NCI-H2107 treated with DMSO at 0.1 percent for 48 hours (cell line): Measurements from ENCODE around the gene RBM19.

Experiments used
- DNase-seq: peaks from one replicate; lab custom pipeline; 2025; ENCODE audit not compliant: unreplicated experiment; lab: John Stamatoyannopoulos, UW

Gene RBM19

GRCh38 chr12:113988976-113989375 lies 22.9 kb upstream of the RBM19 start:
- DNase-seq: no peak

- DNase-seq: no peak
Observed at GRCh38 chr12:113988064-113988451, 21.9 kb upstream of the RBM19 start.

DNA sequence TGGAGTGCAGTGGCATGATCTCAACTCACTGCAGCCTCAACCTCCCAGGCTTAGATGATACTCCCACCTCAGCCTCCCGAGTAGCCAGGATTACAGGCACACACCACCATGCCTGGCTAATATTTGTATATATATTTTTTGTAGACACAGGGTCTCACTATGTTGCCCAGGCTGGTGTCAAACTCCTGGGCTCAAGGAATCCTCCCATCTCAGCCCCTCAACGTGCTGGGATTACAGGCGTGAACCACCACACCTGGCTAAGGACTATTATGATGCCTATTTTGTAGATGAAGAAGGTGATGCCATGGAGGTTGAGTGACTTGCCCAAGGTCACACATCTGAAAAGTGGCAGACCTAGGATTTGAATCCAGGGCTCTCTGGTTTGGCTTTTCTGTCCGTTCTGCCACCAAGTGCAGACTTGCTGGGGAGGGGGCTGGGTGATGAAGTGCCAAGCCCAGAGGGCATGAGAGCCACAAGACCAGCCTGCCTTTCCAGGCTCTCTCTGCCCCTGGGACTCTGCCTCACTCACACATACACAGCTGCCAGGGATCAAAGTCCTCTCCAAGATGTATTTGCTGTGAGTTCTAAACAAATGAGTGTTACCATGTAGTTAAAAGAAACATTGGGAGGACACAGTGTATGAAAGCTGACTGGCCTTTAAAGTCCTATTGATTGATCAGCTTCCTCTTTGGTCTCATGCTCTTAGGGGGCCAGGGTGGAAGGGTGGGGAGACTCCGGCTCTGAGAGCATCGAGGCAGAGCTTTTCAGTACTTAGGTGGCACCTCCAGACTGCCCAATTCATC lies 21.3 kb upstream of the RBM19 start:
- no peak for DNase-seq

GRCh38 chr12:113984464-113984863 lies 18.3 kb upstream of the RBM19 start:
- no peak for DNase-seq

DNA sequence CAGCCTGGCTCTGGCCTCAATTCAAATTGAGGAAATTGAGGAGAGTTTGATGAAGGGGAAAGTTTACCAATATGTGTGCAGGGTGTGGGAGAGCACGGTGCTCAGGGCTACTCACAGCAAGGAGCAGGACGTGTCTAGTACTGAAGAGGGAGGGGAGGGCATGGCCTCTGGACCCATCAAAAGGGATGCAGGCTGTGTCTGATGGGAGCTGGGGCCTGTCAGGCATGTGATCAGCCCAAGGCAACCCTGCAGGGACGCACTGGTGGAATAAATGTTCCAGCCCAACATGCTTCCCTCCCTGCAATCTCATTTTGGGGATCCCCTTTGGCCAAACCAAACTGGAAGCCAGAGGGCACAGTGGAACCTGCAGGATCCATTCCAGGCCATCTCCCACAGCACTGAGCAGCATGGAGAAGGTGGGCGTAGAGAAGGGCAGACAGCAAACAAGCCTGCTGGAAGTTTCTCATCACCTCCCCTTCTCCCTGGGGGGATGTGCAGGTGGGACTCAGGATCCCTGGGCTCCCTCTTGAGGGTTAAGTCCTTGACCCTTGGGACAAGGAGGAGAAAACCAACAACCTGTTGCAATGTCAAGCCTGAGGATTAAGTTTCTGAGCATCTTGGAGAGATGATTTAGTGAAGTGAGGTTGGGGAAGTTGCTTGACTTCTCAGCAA lies 17.8 kb upstream of the RBM19 start:
- DNase-seq: no peak

GRCh38 chr12:113983265-113983664 lies 17.1 kb upstream of the RBM19 start:
- no peak for DNase-seq

- no peak for DNase-seq
Observed at GRCh38 chr12:113981876-113982275, 15.8 kb upstream of the RBM19 start.

DNA sequence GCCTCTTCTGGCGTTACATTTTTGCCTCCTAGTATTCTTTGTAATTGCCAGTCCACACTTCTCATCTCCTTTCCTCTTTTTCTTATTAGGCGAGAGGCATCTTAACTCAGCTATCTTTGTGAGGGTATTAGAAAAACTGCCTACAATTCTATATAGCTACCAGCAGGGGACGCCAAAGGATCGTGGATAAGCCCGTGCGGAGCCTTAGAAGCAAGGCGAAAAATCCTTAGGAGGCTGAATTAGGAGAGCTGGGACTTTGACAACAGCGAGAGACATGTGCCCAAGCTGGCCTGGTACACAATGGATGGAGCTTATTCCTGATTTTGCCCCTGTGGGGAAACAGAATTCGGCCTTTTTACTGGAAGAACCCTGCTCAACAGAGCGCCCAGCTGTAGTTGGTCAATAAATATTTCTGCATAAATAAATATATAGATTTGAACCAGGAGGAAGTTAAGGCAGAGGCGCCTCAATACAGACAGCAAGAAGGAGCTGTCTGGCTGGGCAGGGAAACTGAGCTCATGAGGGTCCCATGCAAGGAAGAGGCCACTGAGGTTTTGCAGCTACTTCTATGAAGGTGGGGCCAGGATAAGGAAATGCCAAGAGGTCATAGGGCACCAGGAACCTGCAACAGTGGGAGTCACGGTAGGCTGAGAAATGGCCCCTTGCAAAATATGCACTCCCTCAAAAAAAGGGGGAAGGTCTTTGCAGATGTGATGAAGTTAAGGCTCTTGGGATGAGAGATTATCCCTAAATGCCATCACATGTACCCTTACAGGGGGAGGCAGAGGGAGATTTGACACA lies 14.6 kb upstream of the RBM19 start:
- peak; percentile 85 for DNase-seq

- no peak for DNase-seq
Observed at GRCh38 chr12:113980054-113980453, 13.9 kb upstream of the RBM19 start.

DNA sequence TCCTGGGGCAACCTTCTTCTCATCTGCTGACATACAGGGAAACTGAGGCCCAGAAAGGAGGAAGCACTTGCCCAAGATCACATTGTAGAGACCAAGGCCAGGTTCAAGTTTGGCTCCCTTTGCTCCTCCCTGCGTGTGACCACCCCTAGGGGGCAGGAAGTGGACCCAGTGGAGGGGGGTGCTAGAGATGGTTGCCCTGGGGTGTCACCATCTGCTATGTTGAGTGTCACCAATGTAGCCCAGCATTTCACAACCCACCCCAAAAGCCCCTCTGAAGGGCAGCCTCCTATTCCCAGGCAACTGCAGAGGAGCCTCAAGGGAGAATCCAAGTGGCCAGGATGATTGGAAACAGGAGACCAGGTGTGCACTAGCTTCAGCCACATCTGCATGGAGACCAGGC lies 12.0 kb upstream of the RBM19 start:
- DNase-seq: no peak

- DNase-seq: no peak
Observed at GRCh38 chr12:113974006-113974405, 7.9 kb upstream of the RBM19 start.

GRCh38 chr12:113973109-113973904 lies 7.2 kb upstream of the RBM19 start:
- DNase-seq: no peak

DNA sequence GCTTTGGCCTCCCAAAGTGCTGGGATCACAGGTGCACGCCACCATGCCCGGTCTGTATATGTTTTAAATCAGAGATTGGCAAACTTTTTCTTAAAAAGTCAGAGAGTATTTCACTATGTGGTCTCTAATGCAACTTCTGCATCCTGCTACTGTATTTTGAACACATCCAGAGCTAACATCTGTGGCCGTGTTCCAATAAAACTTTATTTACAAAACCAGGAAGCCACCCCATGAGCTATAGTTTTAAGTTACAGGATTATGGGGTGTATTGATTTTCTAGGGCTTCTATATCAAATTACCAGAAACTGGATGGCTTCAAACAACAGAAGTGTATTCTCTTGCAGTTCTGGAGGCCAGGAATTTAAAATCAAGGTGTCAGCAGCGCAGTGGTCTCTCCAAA lies 5.3 kb upstream of the RBM19 start:
- DNase-seq: peak; percentile 57

- DNase-seq: no peak
Observed at GRCh38 chr12:113970211-113970610, 4.1 kb upstream of the RBM19 start.

DNA sequence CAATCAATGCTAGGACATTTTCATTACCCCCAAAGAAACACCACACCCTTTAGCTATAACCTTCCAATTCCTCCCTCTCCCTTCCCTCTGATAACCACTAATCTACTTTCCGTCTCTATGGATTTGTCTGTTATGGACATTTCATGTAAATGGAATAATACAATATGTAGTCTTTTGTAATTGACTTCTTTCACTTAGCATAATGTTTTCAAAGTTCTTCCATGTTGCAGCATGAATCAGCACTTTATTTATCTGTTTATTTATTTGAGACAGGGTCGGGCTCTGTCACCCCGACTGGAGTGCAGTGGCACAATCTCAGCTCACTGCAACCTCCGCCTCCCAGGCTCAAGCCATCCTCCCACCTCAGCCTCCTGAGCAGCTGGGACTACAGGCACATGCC lies 1.2 kb upstream of the RBM19 start:
- DNase-seq: no peak

GRCh38 chr12:113962733-113963132 lies 3.4 kb downstream of the RBM19 start:
- no peak for DNase-seq

DNA sequence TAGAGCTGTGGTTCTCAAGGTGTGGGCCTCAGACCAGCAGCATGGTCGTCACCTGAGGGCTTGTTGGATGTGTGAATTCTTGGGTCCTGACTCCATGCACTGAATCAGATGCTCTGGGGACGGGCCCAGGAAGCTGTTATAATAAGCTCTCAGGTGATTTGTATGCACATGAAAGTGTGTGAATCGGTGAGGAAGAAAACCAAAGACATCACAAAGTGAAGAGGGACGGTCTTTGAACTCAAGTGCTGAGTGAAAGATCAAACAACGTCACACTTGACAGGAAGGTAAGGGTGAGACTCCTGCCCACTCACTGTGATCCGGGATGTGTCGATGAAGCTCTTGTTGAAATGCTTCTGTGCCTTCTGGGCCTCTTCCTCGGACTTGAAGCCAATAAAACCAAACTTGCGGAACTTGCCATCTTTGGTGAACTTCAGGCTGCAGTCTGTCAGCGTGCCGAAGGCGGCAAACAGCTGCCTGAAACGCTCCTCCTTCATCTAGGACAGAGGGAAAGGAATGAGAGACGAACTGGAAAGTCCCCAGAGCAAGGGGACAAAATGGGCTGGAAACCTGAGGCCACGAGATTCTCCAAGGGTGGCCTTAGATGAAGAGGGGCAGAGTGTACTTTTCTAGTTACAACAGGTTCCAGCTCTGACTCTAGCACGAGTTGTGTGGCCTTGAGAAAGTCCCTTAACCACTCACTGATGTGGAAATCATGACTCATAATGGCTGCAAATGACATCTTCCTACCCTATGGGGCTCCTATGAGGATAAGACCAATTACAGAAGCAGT lies 4.0 kb downstream of the RBM19 start:
- no peak for DNase-seq

DNA sequence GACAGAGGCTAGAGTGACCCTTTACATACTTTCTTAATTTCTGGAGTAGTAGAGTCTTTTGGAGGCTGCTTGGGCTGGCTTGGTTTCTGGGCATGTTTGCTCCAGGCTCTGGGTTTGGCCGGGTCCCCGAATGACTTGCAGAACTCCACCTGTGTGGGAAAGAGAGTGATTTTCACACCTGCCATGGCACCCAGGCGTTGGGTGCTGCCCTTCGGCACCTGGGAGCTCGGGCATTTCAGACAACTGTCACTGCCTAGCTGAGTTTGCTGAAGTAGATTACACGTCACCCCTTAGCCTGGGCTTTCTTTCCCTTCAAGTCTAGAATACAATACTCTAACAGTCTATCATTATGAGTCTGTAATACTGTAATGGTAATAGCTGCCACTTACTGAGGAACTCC lies 6.1 kb downstream of the RBM19 start:
- DNase-seq: no peak

GRCh38 chr12:113959096-113959495 lies 7.0 kb downstream of the RBM19 start:
- DNase-seq: no peak

- no peak for DNase-seq
Observed at GRCh38 chr12:113958108-113958507, 8.0 kb downstream of the RBM19 start.
